Smooth muscle cell (in vitro differentiated cells): ENCODE results near the gene ALDH3B1. TPM values are rescaled to one million over a fixed set of nuclear protein-coding genes. Genes with fewer than 3 reads are reported as not detected.
"Not testable (repeated sequence)": the region's sequence is repeated elsewhere in the genome, so short reads cannot be mapped to it uniquely, and the experiment has no call there.

Experiments
- DNase-seq: peaks from one replicate; lab custom pipeline; 2025; ENCODE audit not compliant: unreplicated experiment; lab: John Stamatoyannopoulos, UW
- H2AFZ ChIP-seq: fragments of 200-600 bp; sonication (generic); 2 replicates; pipeline ENCODE4 v1.6.0; 2016; ENCODE audit warnings: antibody characterized with exemption, low read depth, mild to moderate bottlenecking
- H3F3A ChIP-seq: fragments of 200-600 bp; sonication (generic); 2 replicates; pipeline ENCODE4 v1.6.0; 2017; ENCODE audit warnings: antibody characterized with exemption, low read depth
- H3K27ac ChIP-seq: fragments of 200-600 bp; sonication (generic); 2 replicates; pipeline ENCODE4 v1.5.1; 2016; ENCODE audit warnings: low read depth, mild to moderate bottlenecking
- H3K27me3 ChIP-seq: fragments of 200-600 bp; sonication (generic); 2 replicates; pipeline ENCODE4 v1.6.1; 2016; ENCODE audit warnings: low read depth, mild to moderate bottlenecking
- H3K36me3 ChIP-seq: fragments of 200-600 bp; sonication (generic); 2 replicates; pipeline ENCODE4 v1.5.1; 2016; ENCODE audit warnings: low read depth
- H3K4me1 ChIP-seq: fragments of 200-600 bp; sonication (generic); 2 replicates; pipeline ENCODE4 v1.5.1; 2016; ENCODE audit warnings: low read depth
- H3K4me2 ChIP-seq: fragments of 200-600 bp; sonication (generic); 2 replicates; pipeline ENCODE4 v1.6.0; 2016; ENCODE audit warnings: mild to moderate bottlenecking
- H3K4me3 ChIP-seq: fragments of 200-600 bp; sonication (generic); 2 replicates; pipeline ENCODE4 v1.5.1; 2016; ENCODE audit warnings: mild to moderate bottlenecking
- H3K79me2 ChIP-seq: fragments of 200-600 bp; sonication (generic); 2 replicates; pipeline ENCODE4 v1.6.0; 2016; ENCODE audit warnings: low read depth, mild to moderate bottlenecking
- H3K9ac ChIP-seq: fragments of 200-600 bp; sonication (generic); 2 replicates; pipeline ENCODE4 v1.6.0; 2016; ENCODE audit warnings: low read depth
- H3K9me3 ChIP-seq: fragments of 200-600 bp; sonication (generic); replicated peaks from 2 replicates; pipeline ENCODE4 v1.5.1; 2016; ENCODE audit warnings: low read depth
- H4K20me1 ChIP-seq: fragments of 200-600 bp; sonication (generic); 2 replicates; pipeline ENCODE4 v1.6.0; 2016; ENCODE audit warnings: low read depth
- WGBS: methylation state at CpG from one replicate; pipeline ENCODE4 v1.1.7; 2016; ENCODE audit warnings: low lambda C conversion rate; 5-methylcytosine and 5-hydroxymethylcytosine counted together
- polyA plus RNA-seq: library from polyadenylated mRNA; unstranded; fragments of >200 nt; fragmentation: Nextera tagmentation; extraction: Ambion mirVana; gene quantifications from 2 replicates; pipeline ENCODE4 v1.2.1, GENCODE V29; 2016
- total RNA-seq: library from RNA; depleted of rRNA; stranded (reverse); fragments of >200 nt; gene quantifications from 2 replicates; pipeline ENCODE4 v1.2.3, GENCODE V29; 2014
- TF ChIP-seq, protein P1 (sequence below): fragments of 200-600 bp; sonication (generic); IDR thresholded peaks from 2 replicates; pipeline ENCODE4 v1.5.1; 2017; ENCODE audit warnings: borderline replicate concordance, mild to moderate bottlenecking, antibody characterized with exemption; ENCODE audit not compliant: insufficient read depth, poor library complexity, severe bottlenecking

ALDH3B1 gene
- total and polyA plus RNA-seq, 2 experiments from 2014 or later = 8.8 to 9.9 TPM

DNA sequence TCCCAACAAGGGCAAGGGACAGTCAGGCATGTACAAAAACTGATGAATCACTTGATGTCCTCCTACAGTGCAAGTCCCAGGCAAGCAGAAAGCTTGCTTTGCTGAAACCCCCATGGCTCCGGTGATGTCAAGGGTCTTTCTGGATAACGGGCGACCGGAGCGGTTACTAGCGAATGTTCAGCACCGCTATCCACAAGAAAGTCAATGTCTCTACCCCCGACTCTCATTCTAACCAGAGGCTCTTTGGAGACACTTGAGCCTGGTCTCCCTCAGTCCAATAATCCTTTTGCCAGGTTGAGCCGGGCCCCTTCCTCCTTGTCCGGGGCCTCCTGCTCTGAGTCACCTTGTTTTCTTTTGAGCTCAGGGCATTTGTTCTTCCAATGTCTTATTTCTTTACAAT is 28.9 kb upstream of the ALDH3B1 start:
- H3K4me3 ChIP-seq, H3F3A ChIP-seq, DNase-seq, H3K9ac ChIP-seq, H3K79me2 ChIP-seq, H4K20me1 ChIP-seq, H3K36me3 ChIP-seq, H3K27ac ChIP-seq, H2AFZ ChIP-seq, H3K4me2 ChIP-seq, H3K27me3 ChIP-seq, H3K4me1 ChIP-seq, H3K9me3 ChIP-seq: not testable (repeated sequence)
- WGBS = 90% methylated on average over 10 of the region's 10 CpGs

DNA sequence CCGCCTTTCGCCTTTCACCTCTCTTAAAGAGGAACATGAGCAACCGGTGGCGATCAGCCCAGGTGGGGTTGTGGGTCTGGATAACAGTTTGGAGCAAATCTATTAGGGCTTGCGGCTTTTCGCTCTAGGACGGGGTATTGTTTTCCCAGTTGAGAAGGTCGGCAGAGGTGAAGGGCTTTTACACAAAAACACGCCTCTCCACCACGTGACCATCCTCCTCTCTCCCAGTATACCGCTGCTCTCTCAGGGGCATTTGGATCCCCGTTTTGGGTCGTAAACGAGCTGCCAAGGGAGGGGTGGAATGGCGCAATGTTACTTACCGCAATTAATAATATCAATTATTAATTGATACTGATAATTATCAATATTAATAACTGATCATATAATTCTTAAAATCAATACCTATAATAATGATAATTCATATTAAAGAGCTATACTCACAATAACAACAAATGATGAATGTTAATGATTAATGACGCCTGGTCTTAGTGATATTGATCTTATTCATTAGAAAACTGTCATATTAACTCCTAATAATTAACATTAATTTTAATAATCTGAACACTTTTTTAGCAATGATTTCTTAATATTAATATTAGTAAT is 27.8 kb upstream of the ALDH3B1 start:
- H3K4me3 ChIP-seq, H3K36me3 ChIP-seq, H3F3A ChIP-seq, DNase-seq, H2AFZ ChIP-seq, H3K27me3 ChIP-seq, H3K79me2 ChIP-seq, H3K4me2 ChIP-seq, H4K20me1 ChIP-seq, H3K9me3 ChIP-seq, H3K4me1 ChIP-seq, H3K27ac ChIP-seq, H3K9ac ChIP-seq: not testable (repeated sequence)
- 92% methylated on average over 17 of the region's 17 CpGs for WGBS

- H4K20me1 ChIP-seq = no peaks in the 10 kb centered on the region
- no peak overlapping the region for H3K27ac ChIP-seq
- H3K4me3 ChIP-seq = no peak overlapping the region
- DNase-seq = no peak
- H3K79me2 ChIP-seq = no peaks in the 10 kb centered on the region
- H3K9ac ChIP-seq = no peak overlapping the region
- 92% methylated on average over 23 of the region's 29 CpGs for WGBS
- H3K36me3 ChIP-seq = no peaks in the 10 kb centered on the region
- no peak overlapping the region for H3K4me2 ChIP-seq
- TF ChIP-seq, protein P1, sequence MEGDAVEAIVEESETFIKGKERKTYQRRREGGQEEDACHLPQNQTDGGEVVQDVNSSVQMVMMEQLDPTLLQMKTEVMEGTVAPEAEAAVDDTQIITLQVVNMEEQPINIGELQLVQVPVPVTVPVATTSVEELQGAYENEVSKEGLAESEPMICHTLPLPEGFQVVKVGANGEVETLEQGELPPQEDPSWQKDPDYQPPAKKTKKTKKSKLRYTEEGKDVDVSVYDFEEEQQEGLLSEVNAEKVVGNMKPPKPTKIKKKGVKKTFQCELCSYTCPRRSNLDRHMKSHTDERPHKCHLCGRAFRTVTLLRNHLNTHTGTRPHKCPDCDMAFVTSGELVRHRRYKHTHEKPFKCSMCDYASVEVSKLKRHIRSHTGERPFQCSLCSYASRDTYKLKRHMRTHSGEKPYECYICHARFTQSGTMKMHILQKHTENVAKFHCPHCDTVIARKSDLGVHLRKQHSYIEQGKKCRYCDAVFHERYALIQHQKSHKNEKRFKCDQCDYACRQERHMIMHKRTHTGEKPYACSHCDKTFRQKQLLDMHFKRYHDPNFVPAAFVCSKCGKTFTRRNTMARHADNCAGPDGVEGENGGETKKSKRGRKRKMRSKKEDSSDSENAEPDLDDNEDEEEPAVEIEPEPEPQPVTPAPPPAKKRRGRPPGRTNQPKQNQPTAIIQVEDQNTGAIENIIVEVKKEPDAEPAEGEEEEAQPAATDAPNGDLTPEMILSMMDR = no peak
- H3F3A ChIP-seq = no peaks in the 10 kb centered on the region
- H3K9me3 ChIP-seq = no peaks in the 10 kb centered on the region
- H3K27me3 ChIP-seq = no peaks in the 10 kb centered on the region
- no peaks in the 10 kb centered on the region for H3K4me1 ChIP-seq
- H2AFZ ChIP-seq = no peak overlapping the region
These were observed 26.2 kb upstream of the ALDH3B1 start for GRCh38 chr11:67983951-67984350.

DNA sequence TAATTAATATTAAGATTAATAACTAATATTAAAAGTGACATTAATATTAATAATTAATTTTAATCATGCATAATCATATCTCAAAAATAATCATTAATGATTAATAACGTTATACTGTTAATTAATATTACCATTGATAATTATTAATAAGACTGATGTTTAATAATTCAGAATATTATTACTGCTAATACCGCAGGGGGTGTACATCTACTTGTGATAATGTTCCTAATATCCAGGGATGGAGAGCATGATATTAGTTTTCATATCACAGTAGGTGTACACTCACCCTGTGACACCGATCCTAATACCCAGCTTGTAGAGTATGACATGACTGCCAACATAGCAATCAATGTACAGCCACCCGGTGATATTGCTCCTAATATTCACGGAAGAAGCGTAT is 24.8 kb upstream of the ALDH3B1 start:
- not testable (repeated sequence) for H3K4me1 ChIP-seq, H4K20me1 ChIP-seq, H3K27ac ChIP-seq, H3K36me3 ChIP-seq, H3K9me3 ChIP-seq, H3K4me2 ChIP-seq, H3K79me2 ChIP-seq, H3K4me3 ChIP-seq, DNase-seq, H3K9ac ChIP-seq, H2AFZ ChIP-seq, H3K27me3 ChIP-seq, H3F3A ChIP-seq
- 91% methylated on average over 6 of the region's 6 CpGs for WGBS

DNA sequence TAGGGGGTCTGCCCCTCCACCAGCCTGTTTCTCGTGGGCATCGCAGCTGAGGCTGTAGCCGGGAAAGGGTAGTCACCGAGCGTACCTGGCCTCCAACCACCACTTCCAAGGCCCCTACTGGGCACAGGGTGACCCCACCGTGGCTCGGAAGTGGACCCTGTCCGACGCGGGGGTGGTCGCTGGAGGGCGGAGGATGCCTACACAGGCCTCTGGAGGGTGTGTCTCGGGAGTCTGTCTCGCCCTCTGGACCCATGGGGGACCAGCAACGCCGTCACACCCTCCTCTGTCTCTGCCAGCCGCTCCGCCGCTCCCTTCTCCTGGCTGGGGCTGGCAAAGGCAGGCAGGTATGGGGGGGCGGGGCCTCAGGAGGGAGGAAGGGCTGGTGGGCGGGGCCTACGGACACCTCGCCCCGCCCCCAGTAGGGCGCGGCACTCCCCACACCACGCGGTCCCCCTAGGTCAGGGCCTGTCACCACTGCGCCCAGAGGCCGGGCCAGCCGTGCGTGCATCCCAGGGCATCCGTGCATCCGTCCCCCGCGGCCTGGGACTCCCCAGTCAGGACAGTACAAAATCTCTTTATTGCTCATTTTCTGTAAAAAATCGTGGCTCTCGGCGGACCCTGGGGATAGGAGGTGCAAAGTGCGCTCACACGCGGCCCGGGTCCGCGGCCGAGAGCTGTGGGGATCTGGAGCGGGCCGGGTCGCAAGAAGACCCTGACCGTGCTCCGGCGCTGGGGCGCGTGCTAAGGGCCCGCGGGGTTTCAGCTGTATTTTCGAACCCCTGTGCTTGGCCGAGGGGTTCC is 19.4 kb upstream of the ALDH3B1 start:
- H2AFZ ChIP-seq, H3K9ac ChIP-seq, H3K27me3 ChIP-seq, H3K36me3 ChIP-seq, H3K4me1 ChIP-seq, H3K79me2 ChIP-seq, H3K27ac ChIP-seq, H4K20me1 ChIP-seq, H3K9me3 ChIP-seq, H3F3A ChIP-seq, DNase-seq: not testable (repeated sequence)
- peak overlapping the region; percentile 30 for H3K4me3 ChIP-seq
- WGBS = 11% methylated on average over 38 of the region's 58 CpGs
- H3K4me2 ChIP-seq = peak overlapping the region; percentile 68

GRCh38 chr11:67991347-67992121 is 18.6 kb upstream of the ALDH3B1 start:
- not testable (repeated sequence) for H3K27me3 ChIP-seq, H2AFZ ChIP-seq, H3K27ac ChIP-seq, H3K79me2 ChIP-seq, H4K20me1 ChIP-seq, H3K4me1 ChIP-seq, H3K9me3 ChIP-seq, H3K9ac ChIP-seq, DNase-seq, H3K36me3 ChIP-seq, H3F3A ChIP-seq
- Histone ChIP-seq H3K4me2 (peak overlapping the region; percentile 68), H3K4me3 (peak overlapping the region; percentile 30)
- 8% methylated on average over 47 of the region's 70 CpGs for WGBS
